ENCODE measurements around the gene TEDDM1. TPM values are rescaled to one million over a fixed set of nuclear protein-coding genes. Genes with fewer than 3 reads are reported as not detected.

TEDDM1 gene
- total RNA-seq, 2 donors from 2014 or later, result not detected

DNA sequence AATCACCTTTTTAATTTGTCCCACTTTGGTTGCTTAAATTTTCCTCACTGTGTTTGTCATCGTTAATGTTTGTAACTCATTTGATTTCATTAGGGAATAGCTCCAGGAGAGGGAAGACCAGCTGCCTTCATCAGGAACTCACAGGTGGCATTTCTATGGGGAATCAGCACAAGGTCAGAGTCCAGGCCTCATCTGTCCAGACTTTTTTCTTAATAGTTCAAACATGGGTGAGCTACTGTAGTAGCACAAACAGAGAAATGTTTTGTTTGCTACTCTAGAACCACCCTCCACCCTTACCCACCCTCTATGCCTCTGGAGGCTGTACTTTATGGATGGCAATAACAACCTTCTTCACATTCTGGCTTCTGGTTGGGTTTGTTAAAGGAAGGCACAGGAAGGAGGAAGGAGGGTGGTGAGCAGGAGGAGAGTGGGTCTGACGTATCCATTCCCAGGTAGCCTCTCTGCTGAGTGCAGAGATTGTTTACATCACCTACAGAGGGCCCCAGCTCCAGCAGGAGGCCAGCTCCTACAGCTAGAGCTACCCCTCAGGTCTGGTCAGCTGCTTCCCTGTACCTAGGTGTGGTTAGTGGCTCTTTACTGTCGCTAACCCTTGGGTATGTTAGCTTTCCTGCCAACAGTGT lies 8.1 kb upstream of the TEDDM1 start:
- 70% methylated on average over 3 of the region's 3 CpGs for whole genome bisulfite sequencing

DNA sequence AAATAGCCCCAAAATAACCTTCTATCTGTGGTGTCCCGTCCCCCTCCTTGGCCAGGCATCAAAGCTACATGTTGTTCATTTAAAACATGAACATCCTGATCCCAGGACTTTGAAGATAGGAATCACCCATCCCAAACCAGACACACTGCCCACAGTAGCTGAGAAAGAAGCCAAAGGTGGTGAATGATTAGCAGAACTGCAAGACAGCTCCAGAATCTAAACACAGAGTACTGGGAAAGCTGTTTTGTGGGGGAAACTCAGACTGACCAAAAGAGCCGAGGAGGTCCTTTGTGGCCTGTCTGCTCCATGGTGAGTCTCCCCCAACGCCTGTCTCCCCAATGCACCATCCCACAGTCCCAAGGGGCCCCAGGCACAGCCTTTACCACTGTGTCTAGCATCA lies 7.3 kb upstream of the TEDDM1 start:
- no peak overlapping the region for H3K27ac ChIP-seq
- intact Hi-C loops (cut with DNase I), result no loop called here
- TF ChIP-seq POLR2AphosphoS5 (IDR thresholded peaks at IDR 0.05), result no peak
- TF ChIP-seq, protein P1, sequence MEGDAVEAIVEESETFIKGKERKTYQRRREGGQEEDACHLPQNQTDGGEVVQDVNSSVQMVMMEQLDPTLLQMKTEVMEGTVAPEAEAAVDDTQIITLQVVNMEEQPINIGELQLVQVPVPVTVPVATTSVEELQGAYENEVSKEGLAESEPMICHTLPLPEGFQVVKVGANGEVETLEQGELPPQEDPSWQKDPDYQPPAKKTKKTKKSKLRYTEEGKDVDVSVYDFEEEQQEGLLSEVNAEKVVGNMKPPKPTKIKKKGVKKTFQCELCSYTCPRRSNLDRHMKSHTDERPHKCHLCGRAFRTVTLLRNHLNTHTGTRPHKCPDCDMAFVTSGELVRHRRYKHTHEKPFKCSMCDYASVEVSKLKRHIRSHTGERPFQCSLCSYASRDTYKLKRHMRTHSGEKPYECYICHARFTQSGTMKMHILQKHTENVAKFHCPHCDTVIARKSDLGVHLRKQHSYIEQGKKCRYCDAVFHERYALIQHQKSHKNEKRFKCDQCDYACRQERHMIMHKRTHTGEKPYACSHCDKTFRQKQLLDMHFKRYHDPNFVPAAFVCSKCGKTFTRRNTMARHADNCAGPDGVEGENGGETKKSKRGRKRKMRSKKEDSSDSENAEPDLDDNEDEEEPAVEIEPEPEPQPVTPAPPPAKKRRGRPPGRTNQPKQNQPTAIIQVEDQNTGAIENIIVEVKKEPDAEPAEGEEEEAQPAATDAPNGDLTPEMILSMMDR (IDR thresholded peaks at IDR 0.05), result no peak
- TF ChIP-seq POLR2A (IDR thresholded peaks at IDR 0.05), result no peak

More for the DNA sequence above, 8.1 kb upstream of the TEDDM1 start:
- H3K27ac ChIP-seq, result no peak overlapping the region
- no peaks in the 10 kb centered on the region for H3K9me3 ChIP-seq
- H3K4me1 ChIP-seq (replicated peaks), result peaks cover 5% of the 10 kb centered on the region
- intact Hi-C loops (cut with DNase I), result no loop called here
- no peaks in the 10 kb centered on the region for H3K36me3 ChIP-seq
- no peak for TF ChIP-seq POLR2A (IDR thresholded peaks at IDR 0.05)
- TF ChIP-seq, protein P1 (IDR thresholded peaks at IDR 0.05), result no peak
- TF ChIP-seq POLR2AphosphoS5 (IDR thresholded peaks at IDR 0.05), result no peak
- no peaks in the 10 kb centered on the region for H3K27me3 ChIP-seq (replicated peaks; ENCODE audit: insufficient read depth)
- no peak for DNase-seq (ENCODE audit: low spot score)
- no peak overlapping the region for H3K4me3 ChIP-seq

DNA sequence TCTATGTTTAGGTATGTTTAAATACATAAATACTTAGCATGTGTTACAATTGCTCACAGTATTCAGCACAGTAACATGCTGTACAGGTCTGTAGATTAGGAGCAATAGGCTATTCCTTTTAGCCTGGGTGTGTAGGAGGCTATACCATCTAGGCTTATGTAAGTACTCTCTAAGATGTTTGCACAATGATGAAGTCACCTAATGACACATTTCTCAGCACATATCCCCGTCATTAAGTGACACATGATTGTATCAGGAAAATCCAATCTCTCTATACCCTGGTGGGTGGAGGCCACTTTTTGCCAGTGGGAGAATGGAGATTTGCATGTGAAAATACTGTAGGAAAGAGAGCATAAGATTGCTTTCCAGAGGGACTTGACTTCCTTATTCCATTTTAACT lies 5.5 kb upstream of the TEDDM1 start:
- intact Hi-C loops (cut with DNase I), result no loop called here
- H3K36me3 ChIP-seq, result no peaks in the 10 kb centered on the region
- H3K4me1 ChIP-seq (replicated peaks), result peaks cover 5% of the 10 kb centered on the region
- WGBS, result 45% methylated on average over 1 of the region's 1 CpG
- no peak for DNase-seq (ENCODE audit: low spot score)
- no peak overlapping the region for H3K4me3 ChIP-seq
- H3K9me3 ChIP-seq, result no peaks in the 10 kb centered on the region
- TF ChIP-seq, protein P1 (IDR thresholded peaks at IDR 0.05), result no peak
- no peak for TF ChIP-seq POLR2AphosphoS5 (IDR thresholded peaks at IDR 0.05)
- no peak for TF ChIP-seq POLR2A (IDR thresholded peaks at IDR 0.05)
- H3K27ac ChIP-seq, result no peak overlapping the region
- no peaks in the 10 kb centered on the region for H3K27me3 ChIP-seq (replicated peaks; ENCODE audit: insufficient read depth)

More for the DNA sequence above, 7.3 kb upstream of the TEDDM1 start:
- Histone ChIP-seq H3K36me3 (no peaks in the 10 kb centered on the region), H3K4me3 (no peak overlapping the region), H3K4me1 (replicated peaks) (peaks cover 5% of the 10 kb centered on the region), H3K27me3 (replicated peaks; ENCODE audit: insufficient read depth) (no peaks in the 10 kb centered on the region), H3K9me3 (no peaks in the 10 kb centered on the region)
- 36% methylated on average over 3 of the region's 3 CpGs for WGBS
- no peak for DNase-seq (ENCODE audit: low spot score)

- intact Hi-C loops (cut with DNase I), result no loop called here
- Histone ChIP-seq H3K9me3 (no peaks in the 10 kb centered on the region), H3K27me3 (replicated peaks; ENCODE audit: insufficient read depth) (no peaks in the 10 kb centered on the region), H3K4me1 (replicated peaks) (peaks cover 5% of the 10 kb centered on the region), H3K27ac (no peak overlapping the region), H3K36me3 (no peaks in the 10 kb centered on the region), H3K4me3 (no peak overlapping the region)
- WGBS, result 96% methylated on average over 1 of the region's 1 CpG
- no peak for DNase-seq (ENCODE audit: low spot score)
- TF ChIP-seq, protein P1 (IDR thresholded peaks at IDR 0.05), result no peak
- TF ChIP-seq POLR2AphosphoS5 (IDR thresholded peaks at IDR 0.05) (no peak), POLR2A (IDR thresholded peaks at IDR 0.05) (no peak)
These were observed 5.1 kb upstream of the TEDDM1 start for GRCh38 chr1:182405578-182405977.

GRCh38 chr1:182404781-182405180 lies 4.3 kb upstream of the TEDDM1 start:
- Histone ChIP-seq H3K36me3 (no peaks in the 10 kb centered on the region), H3K4me3 (no peak overlapping the region), H3K9me3 (no peaks in the 10 kb centered on the region), H3K27me3 (replicated peaks; ENCODE audit: insufficient read depth) (no peaks in the 10 kb centered on the region), H3K27ac (no peak overlapping the region), H3K4me1 (replicated peaks) (no peaks in the 10 kb centered on the region)
- TF ChIP-seq POLR2AphosphoS5 (IDR thresholded peaks at IDR 0.05) (no peak), POLR2A (IDR thresholded peaks at IDR 0.05) (no peak)
- TF ChIP-seq, protein P1 (IDR thresholded peaks at IDR 0.05), result no peak
- 83% methylated on average over 1 of the region's 1 CpG for whole genome bisulfite sequencing
- DNase-seq (ENCODE audit: low spot score), result no peak
- intact Hi-C loops (cut with DNase I), result no loop called here
